ENCODE results near the gene RECQL.

RECQL gene

GRCh38 chr12:21501258-21502163, at the start of gene RECQL, which contains the start of gene GOLT1B:
Gene RECQL, minus strand, starts transcription at chr12:21501635. Its CDS starts 2,065 bp downstream, at chr12:21499570.
Gene GOLT1B, plus strand, starts transcription at chr12:21501789. Its CDS starts 135 bp downstream, at chr12:21501924.
- DNase-seq (ENCODE audit: low read depth, low spot score), result peak; percentile 100
- Histone ChIP-seq H3K36me3 (ENCODE audit: insufficient read depth, insufficient read length, low read length) (peaks cover 44% of the 10 kb centered on the region), H3K9me3 (ENCODE audit: insufficient read depth, low read length) (no peaks in the 10 kb centered on the region), H3K9ac (ENCODE audit: insufficient read length, low read depth) (peak within 1 kb of the TSS; percentile 91), H3K27me3 (ENCODE audit: insufficient read depth, insufficient read length) (no peaks in the 10 kb centered on the region), H3K4me3 (ENCODE audit: insufficient read length, low read depth) (peak within 1 kb of the TSS; percentile 90), H3K4me1 (ENCODE audit: insufficient read depth, insufficient read length) (no peaks in the 10 kb centered on the region)
- TF ChIP-seq YY1 (IDR thresholded peaks at IDR 0.05; ENCODE audit: insufficient read depth, insufficient read length) (no peak), ZNF274 (IDR thresholded peaks at IDR 0.05; ENCODE audit: low read depth, low read length) (no peak), SUZ12 (IDR thresholded peaks at IDR 0.05; ENCODE audit: extremely low read depth, insufficient read depth, insufficient read length) (no peak)

GRCh38 chr12:21547437-21547836, 46.0 kb upstream of the RECQL start:
- Histone ChIP-seq H3K4me1 (ENCODE audit: insufficient read depth, insufficient read length) (no peaks in the 10 kb centered on the region), H3K27me3 (ENCODE audit: insufficient read depth, insufficient read length) (no peaks in the 10 kb centered on the region), H3K36me3 (ENCODE audit: insufficient read depth, insufficient read length, low read length) (no peaks in the 10 kb centered on the region), H3K4me3 (ENCODE audit: insufficient read length, low read depth) (no peak overlapping the region), H3K9ac (ENCODE audit: insufficient read length, low read depth) (no peak overlapping the region), H3K9me3 (ENCODE audit: insufficient read depth, low read length) (no peaks in the 10 kb centered on the region)
- no peak for TF ChIP-seq YY1 (IDR thresholded peaks at IDR 0.05; ENCODE audit: insufficient read depth, insufficient read length)
- no peak for TF ChIP-seq ZNF274 (IDR thresholded peaks at IDR 0.05; ENCODE audit: low read depth, low read length)
- TF ChIP-seq SUZ12 (IDR thresholded peaks at IDR 0.05; ENCODE audit: extremely low read depth, insufficient read depth, insufficient read length), result no peak
- no peak for DNase-seq (ENCODE audit: low read depth, low spot score)

- Histone ChIP-seq H3K27me3 (ENCODE audit: insufficient read depth, insufficient read length) (no peaks in the 10 kb centered on the region), H3K9ac (ENCODE audit: insufficient read length, low read depth) (no peak overlapping the region), H3K4me1 (ENCODE audit: insufficient read depth, insufficient read length) (no peaks in the 10 kb centered on the region), H3K9me3 (ENCODE audit: insufficient read depth, low read length) (no peaks in the 10 kb centered on the region), H3K4me3 (ENCODE audit: insufficient read length, low read depth) (no peak overlapping the region), H3K36me3 (ENCODE audit: insufficient read depth, insufficient read length, low read length) (no peaks in the 10 kb centered on the region)
- TF ChIP-seq SUZ12 (IDR thresholded peaks at IDR 0.05; ENCODE audit: extremely low read depth, insufficient read depth, insufficient read length), result no peak
- TF ChIP-seq YY1 (IDR thresholded peaks at IDR 0.05; ENCODE audit: insufficient read depth, insufficient read length), result no peak
- no peak for TF ChIP-seq ZNF274 (IDR thresholded peaks at IDR 0.05; ENCODE audit: low read depth, low read length)
- no peak for DNase-seq (ENCODE audit: low read depth, low spot score)
Observed at GRCh38 chr12:21546716-21547115, 45.3 kb upstream of the RECQL start.

- no peak overlapping the region for H3K4me3 ChIP-seq (ENCODE audit: insufficient read length, low read depth)
- no peak overlapping the region for H3K9ac ChIP-seq (ENCODE audit: insufficient read length, low read depth)
- no peaks in the 10 kb centered on the region for H3K4me1 ChIP-seq (ENCODE audit: insufficient read depth, insufficient read length)
- DNase-seq (ENCODE audit: low read depth, low spot score), result no peak
- H3K36me3 ChIP-seq (ENCODE audit: insufficient read depth, insufficient read length, low read length), result no peaks in the 10 kb centered on the region
- TF ChIP-seq SUZ12 (IDR thresholded peaks at IDR 0.05; ENCODE audit: extremely low read depth, insufficient read depth, insufficient read length) (no peak), YY1 (IDR thresholded peaks at IDR 0.05; ENCODE audit: insufficient read depth, insufficient read length) (no peak), ZNF274 (IDR thresholded peaks at IDR 0.05; ENCODE audit: low read depth, low read length) (no peak)
- no peaks in the 10 kb centered on the region for H3K9me3 ChIP-seq (ENCODE audit: insufficient read depth, low read length)
- no peaks in the 10 kb centered on the region for H3K27me3 ChIP-seq (ENCODE audit: insufficient read depth, insufficient read length)
Observed at GRCh38 chr12:21545557-21545956, 44.1 kb upstream of the RECQL start.

- Histone ChIP-seq H3K36me3 (ENCODE audit: insufficient read depth, insufficient read length, low read length) (no peaks in the 10 kb centered on the region), H3K9me3 (ENCODE audit: insufficient read depth, low read length) (no peaks in the 10 kb centered on the region), H3K4me3 (ENCODE audit: insufficient read length, low read depth) (no peak overlapping the region), H3K4me1 (ENCODE audit: insufficient read depth, insufficient read length) (no peaks in the 10 kb centered on the region), H3K9ac (ENCODE audit: insufficient read length, low read depth) (no peak overlapping the region), H3K27me3 (ENCODE audit: insufficient read depth, insufficient read length) (no peaks in the 10 kb centered on the region)
- TF ChIP-seq YY1 (IDR thresholded peaks at IDR 0.05; ENCODE audit: insufficient read depth, insufficient read length) (no peak), ZNF274 (IDR thresholded peaks at IDR 0.05; ENCODE audit: low read depth, low read length) (no peak), SUZ12 (IDR thresholded peaks at IDR 0.05; ENCODE audit: extremely low read depth, insufficient read depth, insufficient read length) (no peak)
- no peak for DNase-seq (ENCODE audit: low read depth, low spot score)
Observed at GRCh38 chr12:21543151-21543550, 41.7 kb upstream of the RECQL start.

GRCh38 chr12:21542403-21542802, 41.0 kb upstream of the RECQL start:
- Histone ChIP-seq H3K4me1 (ENCODE audit: insufficient read depth, insufficient read length) (no peaks in the 10 kb centered on the region), H3K4me3 (ENCODE audit: insufficient read length, low read depth) (no peak overlapping the region), H3K27me3 (ENCODE audit: insufficient read depth, insufficient read length) (no peaks in the 10 kb centered on the region), H3K9ac (ENCODE audit: insufficient read length, low read depth) (no peak overlapping the region), H3K9me3 (ENCODE audit: insufficient read depth, low read length) (no peaks in the 10 kb centered on the region), H3K36me3 (ENCODE audit: insufficient read depth, insufficient read length, low read length) (no peaks in the 10 kb centered on the region)
- no peak for DNase-seq (ENCODE audit: low read depth, low spot score)
- TF ChIP-seq SUZ12 (IDR thresholded peaks at IDR 0.05; ENCODE audit: extremely low read depth, insufficient read depth, insufficient read length) (no peak), YY1 (IDR thresholded peaks at IDR 0.05; ENCODE audit: insufficient read depth, insufficient read length) (no peak), ZNF274 (IDR thresholded peaks at IDR 0.05; ENCODE audit: low read depth, low read length) (no peak)

GRCh38 chr12:21541773-21542172, 40.3 kb upstream of the RECQL start:
- no peak for DNase-seq (ENCODE audit: low read depth, low spot score)
- Histone ChIP-seq H3K4me3 (ENCODE audit: insufficient read length, low read depth) (no peak overlapping the region), H3K9ac (ENCODE audit: insufficient read length, low read depth) (no peak overlapping the region), H3K27me3 (ENCODE audit: insufficient read depth, insufficient read length) (no peaks in the 10 kb centered on the region), H3K4me1 (ENCODE audit: insufficient read depth, insufficient read length) (no peaks in the 10 kb centered on the region), H3K9me3 (ENCODE audit: insufficient read depth, low read length) (no peaks in the 10 kb centered on the region), H3K36me3 (ENCODE audit: insufficient read depth, insufficient read length, low read length) (no peaks in the 10 kb centered on the region)
- TF ChIP-seq YY1 (IDR thresholded peaks at IDR 0.05; ENCODE audit: insufficient read depth, insufficient read length) (no peak), SUZ12 (IDR thresholded peaks at IDR 0.05; ENCODE audit: extremely low read depth, insufficient read depth, insufficient read length) (no peak), ZNF274 (IDR thresholded peaks at IDR 0.05; ENCODE audit: low read depth, low read length) (no peak)

All from NT2/D1 (cell line).